Thyroid gland (tissue), 4 donors: ENCODE data around the gene PRPF38A. TPM values are rescaled to one million over a fixed set of nuclear protein-coding genes. Genes with fewer than 3 reads are reported as not detected.

Experiments
- DNase-seq, 2 donors: peaks; one replicate each; pipeline ENCODE4 v3.0.0-alpha.2; 2019
- H3K27ac ChIP-seq, 3 donors: fragments of 200-600 bp; sonication (generic); 1 replicate in 2 of 3; 2 replicates in 1 of 3; pipeline ENCODE4 v1.5.1; 2016 to 2019; ENCODE audit warnings: mild to moderate bottlenecking in 1 of 3, moderate library complexity in 1 of 3
- H3K27me3 ChIP-seq: fragments of 200-600 bp; sonication (generic); one replicate; pipeline ENCODE4 v1.5.1; 2019
- H3K36me3 ChIP-seq, 2 donors: fragments of 200-600 bp; sonication (generic); one replicate each; pipeline ENCODE4 v1.5.1; 2016 to 2019
- H3K4me1 ChIP-seq, 2 donors: fragments of 200-600 bp; sonication (generic); one replicate each; pipeline ENCODE4 v1.5.1; 2017 to 2019
- H3K4me3 ChIP-seq, 3 donors: fragments of 200-600 bp; sonication (generic); replicated peaks in 1 of 3; 1 replicate in 2 of 3; 2 replicates in 1 of 3; pipeline ENCODE4 v1.5.1; 2016; ENCODE audit warnings: mild to moderate bottlenecking in 1 of 3
- H3K9me3 ChIP-seq: fragments of 200-600 bp; sonication (generic); one replicate; pipeline ENCODE4 v1.5.1; 2017
- POLR2A ChIP-seq, 2 donors: fragments of 450-650 bp; IDR thresholded peaks; one replicate each; pipeline ENCODE4 v1.6.1; 2017; ENCODE audit warnings: antibody characterized with exemption in 2 of 2, mild to moderate bottlenecking in 2 of 2, moderate library complexity in 1 of 2
- WGBS, 2 donors: methylation state at CpG; one replicate each; pipeline ENCODE4 v1.1.5; 2017; 5-methylcytosine and 5-hydroxymethylcytosine counted together
- intact Hi-C: fragments of 100-400 bp; cut with DNase I; formaldehyde crosslinking; loops from one replicate; pipeline ENCODE4 v1.15.1; 2023
- total RNA-seq, 4 donors: library from RNA; depleted of rRNA; stranded (reverse); fragments of >200 nt; gene quantifications; one replicate each; pipeline ENCODE4 v1.2.3, GENCODE V29; 2016
- TF ChIP-seq, protein P1 (sequence below), 6 experiments: fragments of 200-600 bp in 3 of 6; fragments of 450-650 bp in 3 of 6; sonication (generic) in 3 of 6; IDR thresholded peaks; one replicate each; pipeline ENCODE4 v1.5.1; 2016 to 2019; ENCODE audit warnings: antibody characterized with exemption in 6 of 6, mild to moderate bottlenecking in 2 of 6, inconsistent platforms in 1 of 6, moderate library complexity in 1 of 6

Gene PRPF38A
- total RNA-seq, 4 donors from 2014 or later = 19.9 to 31.3 (median 21.7) TPM

DNA sequence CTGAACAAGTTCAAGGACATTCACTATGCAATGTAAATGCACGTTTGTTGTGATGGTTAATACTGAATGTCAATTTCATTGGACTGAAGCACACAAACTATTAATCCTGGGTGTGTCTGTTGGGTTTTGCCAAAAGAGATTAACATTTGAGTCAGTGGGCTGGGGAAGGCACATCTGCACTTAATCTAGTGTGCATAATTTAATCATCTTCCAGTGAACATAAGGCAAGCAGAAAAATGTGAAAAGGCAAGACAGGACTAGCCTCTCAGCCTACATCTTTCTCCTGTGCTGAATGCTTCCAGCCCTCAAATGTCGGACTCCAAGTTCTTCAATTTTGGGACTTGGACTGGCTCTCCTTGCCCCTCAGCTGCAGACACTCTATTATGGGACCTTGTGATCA lies 40.1 kb downstream of the PRPF38A start:
- Histone ChIP-seq H3K4me3 (no peak overlapping the region), H3K4me1 (no peaks in the 10 kb centered on the region), H3K27ac (no peak overlapping the region), H3K36me3 (peaks cover 23 to 37% of the 10 kb centered on the region in 2 donors), H3K9me3 (no peaks in the 10 kb centered on the region), H3K27me3 (no peaks in the 10 kb centered on the region)
- intact Hi-C loops = no loop called here
- TF ChIP-seq, protein P1, sequence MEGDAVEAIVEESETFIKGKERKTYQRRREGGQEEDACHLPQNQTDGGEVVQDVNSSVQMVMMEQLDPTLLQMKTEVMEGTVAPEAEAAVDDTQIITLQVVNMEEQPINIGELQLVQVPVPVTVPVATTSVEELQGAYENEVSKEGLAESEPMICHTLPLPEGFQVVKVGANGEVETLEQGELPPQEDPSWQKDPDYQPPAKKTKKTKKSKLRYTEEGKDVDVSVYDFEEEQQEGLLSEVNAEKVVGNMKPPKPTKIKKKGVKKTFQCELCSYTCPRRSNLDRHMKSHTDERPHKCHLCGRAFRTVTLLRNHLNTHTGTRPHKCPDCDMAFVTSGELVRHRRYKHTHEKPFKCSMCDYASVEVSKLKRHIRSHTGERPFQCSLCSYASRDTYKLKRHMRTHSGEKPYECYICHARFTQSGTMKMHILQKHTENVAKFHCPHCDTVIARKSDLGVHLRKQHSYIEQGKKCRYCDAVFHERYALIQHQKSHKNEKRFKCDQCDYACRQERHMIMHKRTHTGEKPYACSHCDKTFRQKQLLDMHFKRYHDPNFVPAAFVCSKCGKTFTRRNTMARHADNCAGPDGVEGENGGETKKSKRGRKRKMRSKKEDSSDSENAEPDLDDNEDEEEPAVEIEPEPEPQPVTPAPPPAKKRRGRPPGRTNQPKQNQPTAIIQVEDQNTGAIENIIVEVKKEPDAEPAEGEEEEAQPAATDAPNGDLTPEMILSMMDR (IDR thresholded peaks at IDR 0.05) = no peak
- TF ChIP-seq POLR2A (IDR thresholded peaks at IDR 0.05) = no peak
- no peak for DNase-seq
- 91 to 92% methylated on average over 2 of the region's 2 CpGs for WGBS, 2 donors

DNA sequence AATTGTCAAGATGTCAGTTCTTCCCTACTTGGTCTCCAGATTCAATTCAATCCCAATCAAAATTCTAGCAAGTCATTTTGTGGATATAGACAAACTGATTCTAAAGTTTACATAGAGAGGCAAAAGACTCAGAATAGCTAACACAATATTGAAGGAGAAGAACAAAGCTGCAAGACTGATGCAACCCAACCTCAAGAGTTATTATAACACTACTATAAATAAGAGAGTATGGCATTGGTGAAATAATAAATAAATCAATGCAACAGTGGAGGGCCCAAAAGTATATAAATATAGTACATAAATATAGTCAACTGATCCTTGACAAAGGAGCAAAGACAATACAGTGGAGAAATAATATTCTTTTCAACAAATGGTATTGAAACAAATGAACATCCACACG lies 49.7 kb downstream of the PRPF38A start:
- no peak overlapping the region for H3K4me3 ChIP-seq
- intact Hi-C loops = no loop called here
- no peaks in the 10 kb centered on the region for H3K27me3 ChIP-seq
- TF ChIP-seq, protein P1 (IDR thresholded peaks at IDR 0.05) = no peak
- no peak for TF ChIP-seq POLR2A (IDR thresholded peaks at IDR 0.05)
- H3K4me1 ChIP-seq = no peaks in the 10 kb centered on the region
- H3K9me3 ChIP-seq = no peaks in the 10 kb centered on the region
- no peak overlapping the region for H3K27ac ChIP-seq
- WGBS, 2 donors = 97 to 98% methylated on average over 1 of the region's 1 CpG
- no peak for DNase-seq
- no peaks in the 10 kb centered on the region for H3K36me3 ChIP-seq

DNA sequence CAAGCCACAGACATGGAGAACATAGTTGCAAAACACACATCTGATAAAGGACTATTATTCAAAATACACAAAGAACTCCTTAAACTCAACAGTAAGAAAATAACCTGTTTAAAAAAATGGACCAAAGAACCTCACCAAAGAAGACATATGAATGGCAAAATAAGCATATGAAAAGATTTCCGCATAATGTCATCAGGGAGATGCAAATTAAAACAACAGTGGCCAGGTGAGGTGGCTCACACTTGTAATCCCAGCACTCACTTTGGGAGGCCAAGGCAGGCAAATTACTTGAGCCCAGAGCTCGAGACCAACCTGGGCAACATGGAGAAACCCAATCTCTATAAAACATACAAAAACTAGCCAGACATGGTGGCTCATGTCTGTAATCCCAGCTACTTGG lies 50.4 kb downstream of the PRPF38A start:
- no peaks in the 10 kb centered on the region for H3K27me3 ChIP-seq
- WGBS, 2 donors = 91% methylated on average over 2 of the region's 2 CpGs
- intact Hi-C loops = no loop called here
- no peaks in the 10 kb centered on the region for H3K4me1 ChIP-seq
- TF ChIP-seq POLR2A (IDR thresholded peaks at IDR 0.05) = no peak
- TF ChIP-seq, protein P1 (IDR thresholded peaks at IDR 0.05) = no peak
- H3K36me3 ChIP-seq = no peaks in the 10 kb centered on the region
- DNase-seq = no peak
- H3K27ac ChIP-seq = no peak overlapping the region
- no peak overlapping the region for H3K4me3 ChIP-seq
- H3K9me3 ChIP-seq = no peaks in the 10 kb centered on the region

- TF ChIP-seq POLR2A (IDR thresholded peaks at IDR 0.05) = no peak
- TF ChIP-seq, protein P1 (IDR thresholded peaks at IDR 0.05) = no peak
- Histone ChIP-seq H3K27ac (no peak overlapping the region), H3K9me3 (no peaks in the 10 kb centered on the region), H3K36me3 (no peaks in the 10 kb centered on the region), H3K4me3 (no peak overlapping the region), H3K4me1 (no peaks in the 10 kb centered on the region), H3K27me3 (no peaks in the 10 kb centered on the region)
- WGBS, 2 donors = 100% methylated on average over 2 of the region's 2 CpGs
- intact Hi-C loops = no loop called here
- DNase-seq = no peak
Measured at GRCh38 chr1:52455686-52456085, 51.3 kb downstream of the PRPF38A start.

- Histone ChIP-seq H3K9me3 (no peaks in the 10 kb centered on the region), H3K36me3 (no peaks in the 10 kb centered on the region), H3K4me3 (no peak overlapping the region), H3K27ac (no peak overlapping the region), H3K4me1 (no peaks in the 10 kb centered on the region), H3K27me3 (no peaks in the 10 kb centered on the region)
- WGBS, 2 donors = 95 to 96% methylated on average over 1 of the region's 1 CpG
- intact Hi-C loops = no loop called here
- no peak for TF ChIP-seq POLR2A (IDR thresholded peaks at IDR 0.05)
- TF ChIP-seq, protein P1 (IDR thresholded peaks at IDR 0.05) = no peak
- no peak for DNase-seq
Measured at GRCh38 chr1:52460694-52461093, 56.3 kb downstream of the PRPF38A start.
